HCT116 (cell line): ENCODE results near the gene DRAXIN. TPM values are rescaled to one million over a fixed set of nuclear protein-coding genes. Genes with fewer than 3 reads are reported as not detected.

Source experiments
- ATAC-seq: fragments of 200-7000 bp; cut with Tn5 transposase; 2 replicates; pipeline ENCODE4 v1.9.1; 2020; ENCODE audit warnings: mild to moderate bottlenecking, moderate library complexity
- BruUV-seq: library from RNA; stranded (reverse); fragments of 400-500 nt; replicated peaks from 2 replicates; lab custom pipeline; 2021; lab: Mats Ljungman, UMichigan
- CTCF ChIA-PET: fragments of 300-600 bp; sonication (Branson Sonifier 250); formaldehyde crosslinking; loops from one replicate; lab custom pipeline; 2021; ENCODE audit warnings: antibody characterized with exemption; lab: Charles Lee
- POLR2A ChIA-PET: fragments of 300-600, 350-600 bp; sonication (Branson Sonifier 250); formaldehyde crosslinking; loops from one replicate; lab custom pipeline; 2021; ENCODE audit warnings: antibody characterized with exemption; lab: Charles Lee
- RAD21 ChIA-PET, 2 experiments: fragments of 300-600 bp; sonication (Branson Sonifier 250); formaldehyde crosslinking; loops; one replicate each; lab custom pipeline; 2023; ENCODE audit warnings: low total read pairs in 2 of 2; ENCODE audit not compliant: uncharacterized antibody in 2 of 2, unreplicated experiment in 2 of 2, low non-redundant PET in 1 of 2; lab: Charles Lee
- DNase-seq: peaks from one replicate; pipeline ENCODE4 v3.0.0-alpha.2; 2010; ENCODE audit warnings: low read depth, low spot score
- H2AFZ ChIP-seq: fragments of 200-600 bp; shearing (Covaris generic), sonication (generic); 2 replicates; pipeline ENCODE4 v1.6.1; 2017; ENCODE audit warnings: low read depth, mixed run types, mixed read lengths, antibody characterized with exemption, low read length; ENCODE audit not compliant: poor library complexity, severe bottlenecking
- H3K27ac ChIP-seq: 2 replicates; pipeline ENCODE4 v1.5.1; 2012; ENCODE audit warnings: low read depth, low read length
- H3K27me3 ChIP-seq: fragments of 200-600 bp; sonication (generic); 2 replicates; pipeline ENCODE4 v1.6.1; 2016; ENCODE audit warnings: mixed run types, low read length, mixed read lengths; ENCODE audit not compliant: insufficient read depth
- H3K36me3 ChIP-seq, 2 experiments: fragments of 200-500 bp in 1 of 2; fragments of 200-600 bp in 1 of 2; sonication (Bioruptor generic) in 1 of 2; sonication (generic) in 1 of 2; 2 replicates each; pipeline versions ENCODE4 v1.5.1 to v1.6.1; 2014 to 2016; ENCODE audit warnings: low read length in 2 of 2, inconsistent platforms in 1 of 2, mixed read lengths in 1 of 2, mixed run types in 1 of 2; ENCODE audit not compliant: insufficient read depth in 2 of 2, control insufficient read depth in 1 of 2
- H3K4me1 ChIP-seq, 2 experiments: fragments of 200-600 bp in 1 of 2; sonication (generic) in 1 of 2; 2 replicates each; pipeline versions ENCODE4 v1.5.1 to v1.6.1; 2012 to 2017; ENCODE audit warnings: low read length in 2 of 2, inconsistent platforms in 1 of 2, mild to moderate bottlenecking in 1 of 2, mixed read lengths in 1 of 2, mixed run types in 1 of 2, moderate library complexity in 1 of 2; ENCODE audit not compliant: insufficient read depth in 2 of 2, control insufficient read depth in 1 of 2
- H3K4me2 ChIP-seq: fragments of 200-600 bp; sonication (generic); 2 replicates; pipeline ENCODE4 v1.6.1; 2017; ENCODE audit warnings: mixed run types, low read length, mixed read lengths
- H3K4me3 ChIP-seq, 2 experiments: fragments of 200-600 bp in 1 of 2; sonication (generic) in 1 of 2; replicated peaks in 1 of 2; 2 replicates each; pipeline ENCODE4 v1.5.1; 2011 to 2016; ENCODE audit warnings: low read length in 2 of 2, control low read depth in 1 of 2, low read depth in 1 of 2, mild to moderate bottlenecking in 1 of 2, mixed read lengths in 1 of 2, mixed run types in 1 of 2
- H3K79me2 ChIP-seq: fragments of 200-600 bp; sonication (generic); 2 replicates; pipeline ENCODE4 v1.6.1; 2017; ENCODE audit warnings: mild to moderate bottlenecking, mixed run types, low read length, moderate library complexity, mixed read lengths; ENCODE audit not compliant: insufficient read depth
- H3K9ac ChIP-seq: fragments of 200-600 bp; sonication (generic); 2 replicates; pipeline ENCODE4 v1.6.1; 2016; ENCODE audit warnings: low read length, mixed read lengths
- H3K9me2 ChIP-seq: fragments of 200-600 bp; sonication (generic), shearing (Covaris generic); 2 replicates; pipeline ENCODE4 v1.6.1; 2017; ENCODE audit warnings: mixed run types, mild to moderate bottlenecking, moderate library complexity; ENCODE audit not compliant: insufficient read depth
- H3K9me3 ChIP-seq, 2 experiments: fragments of 200-500 bp in 1 of 2; fragments of 200-600 bp in 1 of 2; sonication (Bioruptor generic) in 1 of 2; sonication (generic) in 1 of 2; 2 replicates each; pipeline ENCODE4 v1.6.1; 2014 to 2017; ENCODE audit warnings: low read length in 2 of 2, mixed read lengths in 2 of 2, inconsistent platforms in 1 of 2, low read depth in 1 of 2, mild to moderate bottlenecking in 1 of 2, mixed run types in 1 of 2, moderate library complexity in 1 of 2; ENCODE audit not compliant: control insufficient read depth in 1 of 2, insufficient read depth in 1 of 2
- H4K20me1 ChIP-seq: fragments of 200-600 bp; sonication (generic), shearing (Covaris generic); 2 replicates; pipeline ENCODE4 v1.6.1; 2017; ENCODE audit warnings: mixed run types, mild to moderate bottlenecking, moderate library complexity; ENCODE audit not compliant: insufficient read depth
- CBX3 ChIP-seq: IDR thresholded peaks from 2 replicates; pipeline ENCODE4 v1.6.1; 2012; ENCODE audit warnings: low read depth
- CEBPB ChIP-seq: IDR thresholded peaks from 2 replicates; pipeline ENCODE4 v1.6.1; 2012; ENCODE audit warnings: low read depth
- ELF1 ChIP-seq: IDR thresholded peaks from 2 replicates; pipeline ENCODE4 v1.6.1; 2012; ENCODE audit warnings: low read depth, borderline replicate concordance
- EZH2phosphoT487 ChIP-seq: fragments of 200-600 bp; IDR thresholded peaks from 2 replicates; pipeline ENCODE4 v1.6.1; 2018; ENCODE audit warnings: antibody characterized with exemption, borderline replicate concordance
- FOSL1 ChIP-seq: IDR thresholded peaks from 2 replicates; pipeline ENCODE4 v1.6.1; 2012; ENCODE audit warnings: low read depth
- JUND ChIP-seq: IDR thresholded peaks from 2 replicates; pipeline ENCODE4 v1.6.1; 2012
- POLR2A ChIP-seq: IDR thresholded peaks from 2 replicates; pipeline ENCODE4 v1.7.0; 2011; ENCODE audit warnings: borderline replicate concordance; ENCODE audit not compliant: insufficient read depth, insufficient read length; ENCODE audit errors: extremely low read depth
- POLR2AphosphoS5 ChIP-seq: IDR thresholded peaks from 2 replicates; pipeline ENCODE4 v1.6.1; 2011; ENCODE audit warnings: mild to moderate bottlenecking, low read depth, low read length, moderate library complexity
- RAD21 ChIP-seq: IDR thresholded peaks from 2 replicates; pipeline ENCODE4 v1.6.1; 2012; ENCODE audit warnings: low read depth, mild to moderate bottlenecking
- SP1 ChIP-seq: IDR thresholded peaks from 2 replicates; pipeline ENCODE4 v1.6.1; 2012; ENCODE audit warnings: low read depth
- SRF ChIP-seq: IDR thresholded peaks from 2 replicates; pipeline ENCODE4 v1.6.1; 2012; ENCODE audit warnings: low read depth
- YY1 ChIP-seq: IDR thresholded peaks from 2 replicates; pipeline ENCODE4 v1.6.1; 2011; ENCODE audit warnings: low read length, low read depth, moderate library complexity, mild to moderate bottlenecking; ENCODE audit not compliant: insufficient replicate concordance; ENCODE audit errors: extremely low read depth
- ZNF274 ChIP-seq: fragments of 200-500 bp; sonication (Bioruptor generic); IDR thresholded peaks from 2 replicates; pipeline ENCODE4 v1.6.1; 2014; ENCODE audit warnings: mild to moderate bottlenecking, low read depth, low read length, inconsistent platforms
- intact Hi-C: fragments of 100-400 bp; cut with micrococcal nuclease; formaldehyde crosslinking; loops from 2 replicates; pipeline ENCODE4 v1.10.0; 2022
- total RNA-seq: library from RNA; stranded (reverse); gene quantifications from one replicate; pipeline ENCODE4 v1.2.1, GENCODE V29; 2021; ENCODE audit not compliant: unreplicated experiment
- TF ChIP-seq, protein P1 (sequence below): IDR thresholded peaks from 2 replicates; pipeline ENCODE4 v1.6.1; 2011; ENCODE audit warnings: mild to moderate bottlenecking, low read length, moderate library complexity; ENCODE audit not compliant: insufficient replicate concordance; ENCODE audit errors: extremely low read depth
- TF ChIP-seq, protein P2 (sequence below): IDR thresholded peaks from 2 replicates; pipeline ENCODE4 v1.6.1; 2012
- TF ChIP-seq, protein P3 (sequence below): IDR thresholded peaks from 2 replicates; pipeline ENCODE4 v1.6.1; 2012; ENCODE audit warnings: low read depth

DRAXIN gene
- total RNA-seq, 1 experiment from 2014 or later: 0.47 TPM

DNA sequence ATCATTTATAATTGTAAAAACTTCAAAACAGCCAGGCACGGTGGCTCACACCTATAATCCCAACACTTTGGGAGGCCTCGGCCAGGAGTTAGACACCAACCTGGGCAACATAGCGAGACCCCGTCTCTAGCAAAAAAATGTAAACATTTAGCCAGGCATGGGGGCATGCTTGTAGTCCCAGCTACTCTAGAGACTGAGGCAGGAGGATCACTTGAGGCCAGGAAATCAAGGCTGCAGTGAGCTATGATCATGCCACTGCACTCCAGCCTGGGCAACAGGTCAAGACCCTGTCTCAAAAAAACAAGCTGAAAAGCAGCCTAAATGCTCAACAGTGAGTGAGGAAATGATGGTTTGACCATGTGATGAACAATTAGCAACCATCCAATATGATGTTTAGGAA is 77.8 kb downstream of the DRAXIN start:
- Histone ChIP-seq H3K9me3 (no peaks in the 10 kb centered on the region), H3K27ac (no peak overlapping the region), H4K20me1 (no peaks in the 10 kb centered on the region), H3K4me3 (no peak overlapping the region), H3K9ac (no peak overlapping the region), H3K79me2 (no peaks in the 10 kb centered on the region), H3K4me2 (no peak overlapping the region), H2AFZ (no peak overlapping the region), H3K36me3 (no peaks in the 10 kb centered on the region), H3K27me3 (no peaks in the 10 kb centered on the region), H3K9me2 (no peaks in the 10 kb centered on the region), H3K4me1 (peaks cover 0 to 4% of the 10 kb centered on the region in 2 experiments; a peak in 1 of 4 replicates)
- no peak for TF ChIP-seq SRF
- TF ChIP-seq RAD21: no peak
- TF ChIP-seq, protein P1, sequence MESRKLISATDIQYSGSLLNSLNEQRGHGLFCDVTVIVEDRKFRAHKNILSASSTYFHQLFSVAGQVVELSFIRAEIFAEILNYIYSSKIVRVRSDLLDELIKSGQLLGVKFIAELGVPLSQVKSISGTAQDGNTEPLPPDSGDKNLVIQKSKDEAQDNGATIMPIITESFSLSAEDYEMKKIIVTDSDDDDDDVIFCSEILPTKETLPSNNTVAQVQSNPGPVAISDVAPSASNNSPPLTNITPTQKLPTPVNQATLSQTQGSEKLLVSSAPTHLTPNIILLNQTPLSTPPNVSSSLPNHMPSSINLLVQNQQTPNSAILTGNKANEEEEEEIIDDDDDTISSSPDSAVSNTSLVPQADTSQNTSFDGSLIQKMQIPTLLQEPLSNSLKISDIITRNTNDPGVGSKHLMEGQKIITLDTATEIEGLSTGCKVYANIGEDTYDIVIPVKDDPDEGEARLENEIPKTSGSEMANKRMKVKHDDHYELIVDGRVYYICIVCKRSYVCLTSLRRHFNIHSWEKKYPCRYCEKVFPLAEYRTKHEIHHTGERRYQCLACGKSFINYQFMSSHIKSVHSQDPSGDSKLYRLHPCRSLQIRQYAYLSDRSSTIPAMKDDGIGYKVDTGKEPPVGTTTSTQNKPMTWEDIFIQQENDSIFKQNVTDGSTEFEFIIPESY: no peak
- TF ChIP-seq YY1: no peak
- TF ChIP-seq EZH2phosphoT487: no peak
- TF ChIP-seq ELF1: no peak
- TF ChIP-seq, protein P2, sequence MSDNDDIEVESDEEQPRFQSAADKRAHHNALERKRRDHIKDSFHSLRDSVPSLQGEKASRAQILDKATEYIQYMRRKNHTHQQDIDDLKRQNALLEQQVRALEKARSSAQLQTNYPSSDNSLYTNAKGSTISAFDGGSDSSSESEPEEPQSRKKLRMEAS: no peak
- TF ChIP-seq JUND: no peak
- TF ChIP-seq, protein P3, sequence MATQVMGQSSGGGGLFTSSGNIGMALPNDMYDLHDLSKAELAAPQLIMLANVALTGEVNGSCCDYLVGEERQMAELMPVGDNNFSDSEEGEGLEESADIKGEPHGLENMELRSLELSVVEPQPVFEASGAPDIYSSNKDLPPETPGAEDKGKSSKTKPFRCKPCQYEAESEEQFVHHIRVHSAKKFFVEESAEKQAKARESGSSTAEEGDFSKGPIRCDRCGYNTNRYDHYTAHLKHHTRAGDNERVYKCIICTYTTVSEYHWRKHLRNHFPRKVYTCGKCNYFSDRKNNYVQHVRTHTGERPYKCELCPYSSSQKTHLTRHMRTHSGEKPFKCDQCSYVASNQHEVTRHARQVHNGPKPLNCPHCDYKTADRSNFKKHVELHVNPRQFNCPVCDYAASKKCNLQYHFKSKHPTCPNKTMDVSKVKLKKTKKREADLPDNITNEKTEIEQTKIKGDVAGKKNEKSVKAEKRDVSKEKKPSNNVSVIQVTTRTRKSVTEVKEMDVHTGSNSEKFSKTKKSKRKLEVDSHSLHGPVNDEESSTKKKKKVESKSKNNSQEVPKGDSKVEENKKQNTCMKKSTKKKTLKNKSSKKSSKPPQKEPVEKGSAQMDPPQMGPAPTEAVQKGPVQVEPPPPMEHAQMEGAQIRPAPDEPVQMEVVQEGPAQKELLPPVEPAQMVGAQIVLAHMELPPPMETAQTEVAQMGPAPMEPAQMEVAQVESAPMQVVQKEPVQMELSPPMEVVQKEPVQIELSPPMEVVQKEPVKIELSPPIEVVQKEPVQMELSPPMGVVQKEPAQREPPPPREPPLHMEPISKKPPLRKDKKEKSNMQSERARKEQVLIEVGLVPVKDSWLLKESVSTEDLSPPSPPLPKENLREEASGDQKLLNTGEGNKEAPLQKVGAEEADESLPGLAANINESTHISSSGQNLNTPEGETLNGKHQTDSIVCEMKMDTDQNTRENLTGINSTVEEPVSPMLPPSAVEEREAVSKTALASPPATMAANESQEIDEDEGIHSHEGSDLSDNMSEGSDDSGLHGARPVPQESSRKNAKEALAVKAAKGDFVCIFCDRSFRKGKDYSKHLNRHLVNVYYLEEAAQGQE: no peak
- TF ChIP-seq POLR2A: no peak
- no peak for TF ChIP-seq FOSL1
- TF ChIP-seq SP1: no peak
- no peak for TF ChIP-seq CEBPB
- no peak for TF ChIP-seq ZNF274
- no peak for TF ChIP-seq CBX3
- TF ChIP-seq POLR2AphosphoS5: no peak
- ChIA-PET RAD21 (no interaction called here), CTCF (no interaction called here), POLR2A (no interaction called here)
- intact Hi-C loops: no loop called here
- no TSS peak for BruUV-seq
- no peak for DNase-seq
- no peak for ATAC-seq
